H54 (cell line): ENCODE results near the gene USH2A.

Experiments
- DNase-seq: peaks from one replicate; pipeline ENCODE4 v3.0.0; 2011; ENCODE audit warnings: low spot score, mixed read lengths; ENCODE audit not compliant: insufficient read length
- FAIRE-seq: peaks from 3 replicates; lab custom pipeline; 2011; peaks lifted over from hg19 to GRCh38; lab: Jason Lieb, UNC
- POLR2A ChIP-seq: IDR thresholded peaks from 2 replicates; pipeline ENCODE4 v1.6.1; 2011; ENCODE audit warnings: low read depth, mild to moderate bottlenecking, low read length

The USH2A gene

GRCh38 chr1:216437603-216438002 is 14.4 kb upstream of the USH2A start:
- DNase-seq = no peak
- no peak for FAIRE-seq
- no peak for TF ChIP-seq POLR2A

GRCh38 chr1:216434232-216434631 is 11.0 kb upstream of the USH2A start:
- no peak for FAIRE-seq
- TF ChIP-seq POLR2A = no peak

GRCh38 chr1:216433175-216433574 is 9.9 kb upstream of the USH2A start:
- DNase-seq (no peak), FAIRE-seq (no peak)
- TF ChIP-seq POLR2A = no peak

More at GRCh38 chr1:216434232-216434631, 11.0 kb upstream of the USH2A start:
- no peak for DNase-seq

GRCh38 chr1:216430744-216431143 is 7.5 kb upstream of the USH2A start:
- FAIRE-seq = no peak
- TF ChIP-seq POLR2A = no peak

GRCh38 chr1:216425577-216425976 is 2.3 kb upstream of the USH2A start:
- DNase-seq = no peak

More at GRCh38 chr1:216430744-216431143, 7.5 kb upstream of the USH2A start:
- no peak for DNase-seq

GRCh38 chr1:216420746-216421145 is 2.5 kb downstream of the USH2A start:
- TF ChIP-seq POLR2A = no peak
- no peak for DNase-seq
- FAIRE-seq = peak; percentile 33

More at GRCh38 chr1:216425577-216425976, 2.3 kb upstream of the USH2A start:
- no peak for TF ChIP-seq POLR2A
- no peak for FAIRE-seq

GRCh38 chr1:216420263-216420662 is 3.0 kb downstream of the USH2A start:
- FAIRE-seq = no peak
- TF ChIP-seq POLR2A = no peak
- DNase-seq = no peak

- FAIRE-seq = no peak
- TF ChIP-seq POLR2A = no peak
- DNase-seq = no peak
Measured at GRCh38 chr1:216416488-216416887, 6.8 kb downstream of the USH2A start.

GRCh38 chr1:216410026-216410425 is 13.2 kb downstream of the USH2A start:
- TF ChIP-seq POLR2A = no peak
- no peak for FAIRE-seq
- DNase-seq = no peak

- no peak for TF ChIP-seq POLR2A
- FAIRE-seq (no peak), DNase-seq (no peak)
Measured at GRCh38 chr1:216390956-216391355, 32.3 kb downstream of the USH2A start.

- no peak for TF ChIP-seq POLR2A
Measured at GRCh38 chr1:216389774-216390173, 33.5 kb downstream of the USH2A start.

GRCh38 chr1:216388558-216388957 is 34.7 kb downstream of the USH2A start:
- FAIRE-seq (no peak), DNase-seq (no peak)
- TF ChIP-seq POLR2A = no peak

More at GRCh38 chr1:216389774-216390173, 33.5 kb downstream of the USH2A start:
- no peak for FAIRE-seq
- no peak for DNase-seq

GRCh38 chr1:216387782-216388181 is 35.5 kb downstream of the USH2A start:
- FAIRE-seq (no peak), DNase-seq (no peak)

GRCh38 chr1:216379441-216379840 is 43.8 kb downstream of the USH2A start:
- no peak for FAIRE-seq
- DNase-seq = no peak
- TF ChIP-seq POLR2A = no peak

More at GRCh38 chr1:216387782-216388181, 35.5 kb downstream of the USH2A start:
- no peak for TF ChIP-seq POLR2A

GRCh38 chr1:216368249-216368648 is 55.0 kb downstream of the USH2A start:
- no peak for TF ChIP-seq POLR2A
- DNase-seq (no peak), FAIRE-seq (no peak)
